Keratinocyte (primary cell): ENCODE data around the gene KCNK5. TPM values are rescaled to one million over a fixed set of nuclear protein-coding genes. Genes with fewer than 3 reads are reported as not detected.

Experiments used
- DNase-seq: peaks from one replicate; pipeline ENCODE4 v3.0.0-alpha.2; 2011; ENCODE audit warnings: low read depth, missing footprints, low spot score
- FAIRE-seq: peaks from 2 replicates; lab custom pipeline; 2011; peaks lifted over from hg19 to GRCh38; lab: Jason Lieb, UNC
- H2AFZ ChIP-seq: 2 replicates; pipeline ENCODE4 v1.6.0; 2012; ENCODE audit warnings: low read length, control low read depth, inconsistent platforms; ENCODE audit not compliant: control insufficient read depth
- H3K27ac ChIP-seq: 2 replicates; pipeline ENCODE4 v1.5.1; 2011; ENCODE audit warnings: low read length; ENCODE audit not compliant: control insufficient read depth, insufficient read depth
- H3K27me3 ChIP-seq: 3 replicates; pipeline ENCODE4 v1.6.0; 2011; ENCODE audit warnings: low read length; ENCODE audit not compliant: control insufficient read depth, insufficient read depth; ENCODE audit errors: extremely low read depth
- H3K36me3 ChIP-seq, 2 experiments: 2 replicates in 1 of 2; 3 replicates in 1 of 2; pipeline ENCODE4 v1.5.1; 2011; ENCODE audit warnings: low read length in 2 of 2, mild to moderate bottlenecking in 1 of 2; ENCODE audit not compliant: control insufficient read depth in 2 of 2, insufficient read depth in 2 of 2; ENCODE audit errors: extremely low read depth in 1 of 2
- H3K4me1 ChIP-seq: 3 replicates; pipeline ENCODE4 v1.5.1; 2011; ENCODE audit warnings: low read length; ENCODE audit not compliant: control insufficient read depth, insufficient read depth; ENCODE audit errors: extremely low read depth
- H3K4me2 ChIP-seq: 3 replicates; pipeline ENCODE4 v1.6.0; 2011; ENCODE audit warnings: low read depth, low read length; ENCODE audit not compliant: control insufficient read depth, insufficient read depth; ENCODE audit errors: extremely low read depth
- H3K4me3 ChIP-seq, 3 experiments: fragments of 200-600 bp in 1 of 3; sonication (generic) in 1 of 3; 2 replicates in 2 of 3; 3 replicates in 1 of 3; pipeline ENCODE4 v1.5.1; 2011 to 2016; ENCODE audit warnings: low read length in 3 of 3, mild to moderate bottlenecking in 3 of 3, control low read depth in 2 of 3, inconsistent platforms in 1 of 3, low read depth in 1 of 3, mixed read lengths in 1 of 3, mixed run types in 1 of 3, moderate library complexity in 1 of 3; ENCODE audit not compliant: control insufficient read depth in 2 of 3, insufficient read depth in 2 of 3; ENCODE audit errors: extremely low read depth in 1 of 3
- H3K79me2 ChIP-seq: 2 replicates; pipeline ENCODE4 v1.6.0; 2012; ENCODE audit warnings: low read length; ENCODE audit not compliant: control insufficient read depth, insufficient read depth
- H3K9ac ChIP-seq: 3 replicates; pipeline ENCODE4 v1.6.0; 2011; ENCODE audit warnings: low read length; ENCODE audit not compliant: control insufficient read depth, insufficient read depth; ENCODE audit errors: extremely low read depth
- H3K9me1 ChIP-seq: 3 replicates; pipeline ENCODE4 v1.6.0; 2011; ENCODE audit warnings: low read length; ENCODE audit not compliant: control insufficient read depth, insufficient read depth; ENCODE audit errors: extremely low read depth
- H3K9me3 ChIP-seq: 2 replicates; pipeline ENCODE4 v1.5.1; 2012; ENCODE audit warnings: low read depth, low read length; ENCODE audit not compliant: control insufficient read depth
- H4K20me1 ChIP-seq: 3 replicates; pipeline ENCODE4 v1.6.0; 2011; ENCODE audit warnings: low read length; ENCODE audit not compliant: control insufficient read depth, insufficient read depth; ENCODE audit errors: extremely low read depth
- EZH2 ChIP-seq: IDR thresholded peaks from one replicate; pipeline ENCODE4 v1.6.1; 2012; ENCODE audit warnings: inconsistent platforms, mild to moderate bottlenecking, low read length, moderate library complexity
- dilution Hi-C: fragments of 300-500 bp; cut with MboI; formaldehyde crosslinking; loops from one replicate; pipeline ENCODE4 v1.7.0; 2020; ENCODE audit warnings: low sequenced_read_pairs; ENCODE audit not compliant: extremely low pct_ligation_motif_present
- polyA plus RNA-seq, 5 experiments: library from polyadenylated mRNA; depleted of rRNA in 3 of 5; stranded (reverse) in 3 of 5; stranded (forward) in 1 of 5; unstranded in 1 of 5; fragments of >200 nt; gene quantifications; 1 replicate in 1 of 5; 2 replicates in 3 of 5; 3 replicates in 1 of 5; pipeline versions ENCODE4 v1.2.1 to v1.2.3, GENCODE V29; 2011 to 2012; ENCODE audit warnings: missing spikeins in 2 of 5, low read depth in 1 of 5, low replicate concordance in 1 of 5
- TF ChIP-seq, protein P1 (sequence below), 3 experiments: IDR thresholded peaks in 1 of 3; conservative IDR thresholded peaks in 1 of 3; optimal IDR thresholded peaks in 1 of 3; 2 replicates in 2 of 3; 3 replicates in 1 of 3; pipeline versions ENCODE3 to v1.5.1; 2011; ENCODE audit warnings: low read length in 3 of 3, mild to moderate bottlenecking in 3 of 3, moderate library complexity in 2 of 3, control low read depth in 1 of 3, inconsistent platforms in 1 of 3; ENCODE audit not compliant: insufficient read depth in 2 of 3; ENCODE audit errors: extremely low read depth in 1 of 3

The KCNK5 gene
- polyA plus RNA-seq, 1 donor (not counting 4 experiments of a cell fraction or from before 2014, with no cell fraction given) = not detected

DNA sequence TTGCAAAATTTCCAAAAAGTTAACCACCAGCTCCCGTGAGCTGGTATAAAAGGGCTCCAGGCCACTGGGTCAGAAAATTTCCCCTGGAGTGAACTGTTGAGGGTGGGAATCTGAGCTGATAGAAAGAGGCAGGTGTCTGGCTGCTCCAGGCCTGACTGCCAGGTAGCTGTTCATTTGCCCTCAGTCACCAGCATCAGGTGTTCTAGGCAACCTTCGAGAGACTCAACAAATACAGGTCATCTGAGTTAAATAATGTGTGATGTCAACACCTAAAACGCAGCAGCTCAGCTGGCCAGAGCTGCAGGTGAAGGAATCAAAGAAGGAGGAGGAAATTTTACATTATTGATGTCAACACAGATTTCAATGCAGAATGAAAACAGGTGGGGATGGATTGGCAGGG, 46.7 kb downstream of the KCNK5 start:
- no peaks in the 10 kb centered on the region for H4K20me1 ChIP-seq
- H3K27me3 ChIP-seq = no peaks in the 10 kb centered on the region
- no peak overlapping the region for H3K27ac ChIP-seq
- no peak overlapping the region for H2AFZ ChIP-seq
- TF ChIP-seq EZH2 = no peak
- TF ChIP-seq, protein P1, sequence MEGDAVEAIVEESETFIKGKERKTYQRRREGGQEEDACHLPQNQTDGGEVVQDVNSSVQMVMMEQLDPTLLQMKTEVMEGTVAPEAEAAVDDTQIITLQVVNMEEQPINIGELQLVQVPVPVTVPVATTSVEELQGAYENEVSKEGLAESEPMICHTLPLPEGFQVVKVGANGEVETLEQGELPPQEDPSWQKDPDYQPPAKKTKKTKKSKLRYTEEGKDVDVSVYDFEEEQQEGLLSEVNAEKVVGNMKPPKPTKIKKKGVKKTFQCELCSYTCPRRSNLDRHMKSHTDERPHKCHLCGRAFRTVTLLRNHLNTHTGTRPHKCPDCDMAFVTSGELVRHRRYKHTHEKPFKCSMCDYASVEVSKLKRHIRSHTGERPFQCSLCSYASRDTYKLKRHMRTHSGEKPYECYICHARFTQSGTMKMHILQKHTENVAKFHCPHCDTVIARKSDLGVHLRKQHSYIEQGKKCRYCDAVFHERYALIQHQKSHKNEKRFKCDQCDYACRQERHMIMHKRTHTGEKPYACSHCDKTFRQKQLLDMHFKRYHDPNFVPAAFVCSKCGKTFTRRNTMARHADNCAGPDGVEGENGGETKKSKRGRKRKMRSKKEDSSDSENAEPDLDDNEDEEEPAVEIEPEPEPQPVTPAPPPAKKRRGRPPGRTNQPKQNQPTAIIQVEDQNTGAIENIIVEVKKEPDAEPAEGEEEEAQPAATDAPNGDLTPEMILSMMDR (optimal IDR thresholded peaks at IDR 0.05 in 1 of 3, IDR thresholded peaks at IDR 0.05 in 1 of 3, conservative IDR thresholded peaks at IDR 0.05 in 1 of 3; ENCODE audit: extremely low read depth in 1 of 3, insufficient read depth in 2 of 3, low read length in 3 of 3) = no peak
- no peaks in the 10 kb centered on the region for H3K36me3 ChIP-seq
- H3K9me1 ChIP-seq = no peaks in the 10 kb centered on the region
- DNase-seq (no peak), FAIRE-seq (no peak)
- no peak overlapping the region for H3K4me3 ChIP-seq
- no peak overlapping the region for H3K9ac ChIP-seq
- dilution Hi-C loops = no loop called here
- H3K4me1 ChIP-seq = peaks cover 6% of the 10 kb centered on the region
- H3K79me2 ChIP-seq = no peaks in the 10 kb centered on the region
- H3K4me2 ChIP-seq = no peak overlapping the region
- no peaks in the 10 kb centered on the region for H3K9me3 ChIP-seq

DNA sequence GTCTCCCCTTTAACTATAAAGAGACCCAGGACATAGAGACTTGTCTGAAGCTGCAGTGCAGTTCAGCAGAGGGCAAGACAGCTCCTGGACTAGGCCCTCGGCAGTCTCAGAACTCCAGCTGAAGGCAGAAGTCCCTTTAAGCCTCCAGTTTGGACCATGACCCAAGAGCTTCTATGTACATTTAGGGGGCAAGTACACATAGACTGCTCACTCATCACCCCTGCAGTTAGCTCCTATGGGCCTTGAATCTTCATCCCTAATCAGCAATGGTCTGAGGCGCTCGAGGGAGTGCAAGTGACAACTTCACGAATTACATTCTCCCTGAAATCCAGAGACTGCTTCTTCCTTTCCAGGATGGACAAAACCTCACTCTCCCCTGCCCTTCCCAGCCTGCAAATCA, 47.4 kb downstream of the KCNK5 start:
- FAIRE-seq = no peak
- dilution Hi-C loops = no loop called here
- no peaks in the 10 kb centered on the region for H3K9me3 ChIP-seq

More for the DNA sequence above, 47.4 kb downstream of the KCNK5 start:
- Histone ChIP-seq H3K27me3 (no peaks in the 10 kb centered on the region), H3K36me3 (no peaks in the 10 kb centered on the region), H2AFZ (no peak overlapping the region), H3K4me2 (no peak overlapping the region), H4K20me1 (no peaks in the 10 kb centered on the region), H3K27ac (no peak overlapping the region), H3K79me2 (no peaks in the 10 kb centered on the region), H3K4me3 (no peak overlapping the region), H3K9me1 (no peaks in the 10 kb centered on the region), H3K9ac (no peak overlapping the region), H3K4me1 (peaks cover 6% of the 10 kb centered on the region)
- no peak for TF ChIP-seq EZH2
- TF ChIP-seq, protein P1 (optimal IDR thresholded peaks at IDR 0.05 in 1 of 3, IDR thresholded peaks at IDR 0.05 in 1 of 3, conservative IDR thresholded peaks at IDR 0.05 in 1 of 3; ENCODE audit: extremely low read depth in 1 of 3, insufficient read depth in 2 of 3, low read length in 3 of 3) = no peak
- no peak for DNase-seq
